Uterus (tissue), 2 donors: ENCODE data around the gene AGBL5.

Experiments
- POLR2A ChIP-seq, 2 donors: fragments of 450-650 bp; IDR thresholded peaks; one replicate each; pipeline ENCODE4 v1.6.1; 2016; ENCODE audit warnings: antibody characterized with exemption in 2 of 2, mild to moderate bottlenecking in 1 of 2, moderate library complexity in 1 of 2
- TF ChIP-seq, protein P1 (sequence below), 4 experiments: fragments of 200-600 bp in 2 of 4; fragments of 450-650 bp in 2 of 4; sonication (generic) in 2 of 4; IDR thresholded peaks; one replicate each; pipeline ENCODE4 v1.5.1; 2016 to 2019; ENCODE audit warnings: antibody characterized with exemption in 4 of 4, mild to moderate bottlenecking in 2 of 4, moderate library complexity in 1 of 4

DNA sequence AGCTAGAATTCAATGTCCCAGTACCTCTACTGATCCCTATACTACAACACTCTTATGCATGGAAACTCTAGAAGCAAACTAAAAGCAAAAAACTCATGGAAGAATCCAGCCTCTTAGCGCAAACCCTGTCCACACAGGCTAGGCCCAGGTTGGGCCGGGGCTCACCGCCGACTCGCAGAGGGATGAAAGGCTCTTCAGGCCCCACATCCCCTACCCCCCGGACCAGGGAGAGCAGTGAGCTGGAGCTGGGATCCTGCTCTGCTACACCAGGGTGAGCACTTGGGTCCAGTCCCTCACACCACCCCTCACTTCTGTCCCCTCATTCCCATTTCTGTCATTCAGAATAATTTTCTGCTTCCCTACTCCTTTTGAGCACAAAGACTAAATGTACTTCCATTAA, 18.0 kb downstream of the AGBL5 start:
- TF ChIP-seq, protein P1, sequence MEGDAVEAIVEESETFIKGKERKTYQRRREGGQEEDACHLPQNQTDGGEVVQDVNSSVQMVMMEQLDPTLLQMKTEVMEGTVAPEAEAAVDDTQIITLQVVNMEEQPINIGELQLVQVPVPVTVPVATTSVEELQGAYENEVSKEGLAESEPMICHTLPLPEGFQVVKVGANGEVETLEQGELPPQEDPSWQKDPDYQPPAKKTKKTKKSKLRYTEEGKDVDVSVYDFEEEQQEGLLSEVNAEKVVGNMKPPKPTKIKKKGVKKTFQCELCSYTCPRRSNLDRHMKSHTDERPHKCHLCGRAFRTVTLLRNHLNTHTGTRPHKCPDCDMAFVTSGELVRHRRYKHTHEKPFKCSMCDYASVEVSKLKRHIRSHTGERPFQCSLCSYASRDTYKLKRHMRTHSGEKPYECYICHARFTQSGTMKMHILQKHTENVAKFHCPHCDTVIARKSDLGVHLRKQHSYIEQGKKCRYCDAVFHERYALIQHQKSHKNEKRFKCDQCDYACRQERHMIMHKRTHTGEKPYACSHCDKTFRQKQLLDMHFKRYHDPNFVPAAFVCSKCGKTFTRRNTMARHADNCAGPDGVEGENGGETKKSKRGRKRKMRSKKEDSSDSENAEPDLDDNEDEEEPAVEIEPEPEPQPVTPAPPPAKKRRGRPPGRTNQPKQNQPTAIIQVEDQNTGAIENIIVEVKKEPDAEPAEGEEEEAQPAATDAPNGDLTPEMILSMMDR (IDR thresholded peaks at IDR 0.05) = no peak
- no peak for TF ChIP-seq POLR2A (IDR thresholded peaks at IDR 0.05)
